ENCODE data around the gene C11orf54.

- TF ChIP-seq CTCF (optimal IDR thresholded peaks at IDR 0.05 in 1 of 3, IDR thresholded peaks at IDR 0.05 in 1 of 3, conservative IDR thresholded peaks at IDR 0.05 in 1 of 3; ENCODE audit: extremely low read depth in 1 of 3, insufficient read depth in 2 of 3, low read length in 3 of 3) (no peak), EZH2 (IDR thresholded peaks at IDR 0.05; ENCODE audit: low read length) (no peak)
Measured at GRCh38 chr11:93796441-93797231, 55.2 kb downstream of the C11orf54 start.

Data from keratinocyte (primary cell).